ENCODE measurements around the gene HCK.

HCK gene

GRCh38 chr20:32071395-32072167, 19.5 kb downstream of the HCK start:
- peak overlapping the region; percentile 87; the same call in 1 of the 2 replicates for H3K27ac ChIP-seq (ENCODE audit: low read depth, low read length)
- no peaks in the 10 kb centered on the region for H3K9me2 ChIP-seq (replicated peaks; ENCODE audit: insufficient read depth, low read length)

GRCh38 chr20:32072168-32072750, 20.2 kb downstream of the HCK start:
- no peaks in the 10 kb centered on the region for H4K20me1 ChIP-seq (ENCODE audit: low read depth, low read length)
- no peaks in the 10 kb centered on the region for H3K27me3 ChIP-seq (ENCODE audit: low read length)
- H3K36me3 ChIP-seq (ENCODE audit: low read length): 0 out of 2 replicates have a peak, but pooled peaks cover 2% of the 10 kb centered on the region
- no peaks in the 10 kb centered on the region for H3K9me2 ChIP-seq (replicated peaks; ENCODE audit: insufficient read depth, low read length)
- H3F3A ChIP-seq (ENCODE audit: insufficient read depth): peaks cover 23% of the 10 kb centered on the region
- H2AFZ ChIP-seq (ENCODE audit: low read depth, low read length, severe bottlenecking): no peak overlapping the region
- H3K79me2 ChIP-seq (ENCODE audit: insufficient read depth, low read length): peaks cover 3% of the 10 kb centered on the region
- no peak overlapping the region for H3K4me2 ChIP-seq (ENCODE audit: low read depth, low read length, poor library complexity, severe bottlenecking)
- H3K9ac ChIP-seq (ENCODE audit: low read length): no peak overlapping the region
- no peak for TF ChIP-seq CTCF (IDR thresholded peaks at IDR 0.05; ENCODE audit: insufficient read depth, low read length, poor library complexity, severe bottlenecking)
- H3K27ac ChIP-seq (ENCODE audit: low read depth, low read length): peak overlapping the region; percentile 30; the same call in 1 of the 2 replicates
- no peak overlapping the region for H3K4me3 ChIP-seq (ENCODE audit: insufficient read depth, low read length, poor library complexity, severe bottlenecking)
- no peaks in the 10 kb centered on the region for H3K9me3 ChIP-seq (ENCODE audit: insufficient read depth, low read length)

More at GRCh38 chr20:32071395-32072167, 19.5 kb downstream of the HCK start:
- no peak overlapping the region for H3K4me3 ChIP-seq (ENCODE audit: insufficient read depth, low read length, poor library complexity, severe bottlenecking)
- H3K9me3 ChIP-seq (ENCODE audit: insufficient read depth, low read length): no peaks in the 10 kb centered on the region
- no peak overlapping the region for H3K4me2 ChIP-seq (ENCODE audit: low read depth, low read length, poor library complexity, severe bottlenecking)
- no peak overlapping the region for H3K9ac ChIP-seq (ENCODE audit: low read length)
- no peaks in the 10 kb centered on the region for H3K27me3 ChIP-seq (ENCODE audit: low read length)
- TF ChIP-seq EZH2phosphoT487 (conservative IDR thresholded peaks at IDR 0.05; ENCODE audit: low read length) (no peak), CTCF (IDR thresholded peaks at IDR 0.05; ENCODE audit: insufficient read depth, low read length, poor library complexity, severe bottlenecking) (no peak)
- peaks cover 5% of the 10 kb centered on the region for H3K79me2 ChIP-seq (ENCODE audit: insufficient read depth, low read length)
- H3F3A ChIP-seq (ENCODE audit: insufficient read depth): peaks cover 29% of the 10 kb centered on the region
- no peak overlapping the region for H2AFZ ChIP-seq (ENCODE audit: low read depth, low read length, severe bottlenecking)
- 0 out of 2 replicates have a peak, but pooled peaks cover 3% of the 10 kb centered on the region for H3K36me3 ChIP-seq (ENCODE audit: low read length)
- H4K20me1 ChIP-seq (ENCODE audit: low read depth, low read length): no peaks in the 10 kb centered on the region

GRCh38 chr20:32075534-32075933, 23.5 kb downstream of the HCK start:
- H3K79me2 ChIP-seq (ENCODE audit: insufficient read depth, low read length): no peaks in the 10 kb centered on the region
- no peaks in the 10 kb centered on the region for H4K20me1 ChIP-seq (ENCODE audit: low read depth, low read length)
- H3K4me2 ChIP-seq (ENCODE audit: low read depth, low read length, poor library complexity, severe bottlenecking): no peak overlapping the region
- no peak overlapping the region for H2AFZ ChIP-seq (ENCODE audit: low read depth, low read length, severe bottlenecking)
- H3K4me3 ChIP-seq (ENCODE audit: insufficient read depth, low read length, poor library complexity, severe bottlenecking): no peak overlapping the region
- no peaks in the 10 kb centered on the region for H3K36me3 ChIP-seq (ENCODE audit: low read length)
- TF ChIP-seq CTCF (IDR thresholded peaks at IDR 0.05; ENCODE audit: insufficient read depth, low read length, poor library complexity, severe bottlenecking) (no peak), EZH2phosphoT487 (conservative IDR thresholded peaks at IDR 0.05; ENCODE audit: low read length) (no peak)
- H3K9ac ChIP-seq (ENCODE audit: low read length): no peak overlapping the region
- peaks cover 1% of the 10 kb centered on the region for H3F3A ChIP-seq (ENCODE audit: insufficient read depth)
- no peak overlapping the region for H3K27ac ChIP-seq (ENCODE audit: low read depth, low read length)
- H3K27me3 ChIP-seq (ENCODE audit: low read length): no peaks in the 10 kb centered on the region
- H3K9me3 ChIP-seq (ENCODE audit: insufficient read depth, low read length): no peaks in the 10 kb centered on the region
- H3K9me2 ChIP-seq (replicated peaks; ENCODE audit: insufficient read depth, low read length): no peaks in the 10 kb centered on the region
